GM19035 (cell line): ENCODE results near the gene TFAP2E.

Experiments used
- ATAC-seq: cut with Tn5 transposase; IDR thresholded peaks from one replicate; pipeline ENCODE4 v1.9.1; 2021; ENCODE audit not compliant: unreplicated experiment

The TFAP2E gene

GRCh38 chr1:35557118-35557610 lies 15.9 kb upstream of the TFAP2E start, which contains the start of gene KIAA0319L:
Gene KIAA0319L, minus strand, starts transcription at chr1:35557403. Its CDS starts 2,912 bp downstream, at chr1:35554491.
- ATAC-seq = peak; percentile 76

- ATAC-seq = peak; percentile 86
Measured at GRCh38 chr1:35557611-35558373, 15.3 kb upstream of the TFAP2E start, which contains the start of gene NCDN. Gene NCDN, plus strand, starts transcription at chr1:35557799. Its CDS starts 392 bp downstream, at chr1:35558191.

DNA sequence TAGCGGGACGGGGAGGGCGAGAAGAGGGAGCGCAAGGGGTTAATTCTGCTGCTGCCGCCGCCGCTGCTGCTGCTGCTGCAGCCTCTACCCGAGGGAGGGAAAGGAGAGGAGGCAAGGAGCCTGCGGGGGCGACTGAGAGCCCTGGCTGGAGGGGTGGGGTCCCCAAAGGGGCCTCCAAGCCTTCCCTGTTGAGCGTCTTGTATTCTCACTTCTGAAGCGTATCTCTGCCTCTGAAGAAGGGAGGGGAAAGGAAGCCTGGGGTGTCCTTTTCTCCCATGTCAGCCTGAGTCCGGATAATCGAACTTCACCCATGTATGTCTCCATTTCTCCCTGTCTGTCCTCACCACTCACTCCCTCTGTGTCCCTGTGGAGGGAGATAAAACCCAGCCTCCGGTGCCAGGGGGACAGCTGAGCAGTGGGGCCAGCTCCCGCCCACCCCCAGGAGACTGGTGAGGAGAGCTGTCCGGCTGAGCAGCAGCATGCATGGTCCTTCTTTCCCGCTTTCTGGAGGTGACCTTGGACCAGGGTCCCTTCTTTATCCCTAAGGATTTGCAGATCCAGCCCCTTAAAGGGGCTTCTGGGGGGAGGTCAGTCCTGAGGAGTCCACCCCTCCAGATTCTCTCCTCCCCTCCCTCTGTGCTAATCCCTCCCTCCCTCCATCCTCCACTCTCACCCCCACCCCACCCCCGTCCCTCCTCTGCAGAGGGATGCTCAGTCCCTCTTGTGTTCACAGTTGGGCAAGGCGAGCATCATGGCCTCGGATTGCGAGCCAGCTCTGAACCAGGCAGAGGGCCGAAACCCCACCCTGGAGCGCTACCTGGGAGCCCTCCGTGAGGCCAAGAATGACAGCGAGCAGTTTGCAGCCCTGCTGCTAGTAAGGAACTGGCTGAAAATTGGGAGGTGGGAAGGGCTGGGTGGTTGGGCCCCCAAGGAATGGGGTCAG lies 14.5 kb upstream of the TFAP2E start:
- ATAC-seq = no peak

GRCh38 chr1:35559317-35559944 lies 13.7 kb upstream of the TFAP2E start:
- no peak for ATAC-seq

- no peak for ATAC-seq
Measured at GRCh38 chr1:35560256-35561225, 12.6 kb upstream of the TFAP2E start.

DNA sequence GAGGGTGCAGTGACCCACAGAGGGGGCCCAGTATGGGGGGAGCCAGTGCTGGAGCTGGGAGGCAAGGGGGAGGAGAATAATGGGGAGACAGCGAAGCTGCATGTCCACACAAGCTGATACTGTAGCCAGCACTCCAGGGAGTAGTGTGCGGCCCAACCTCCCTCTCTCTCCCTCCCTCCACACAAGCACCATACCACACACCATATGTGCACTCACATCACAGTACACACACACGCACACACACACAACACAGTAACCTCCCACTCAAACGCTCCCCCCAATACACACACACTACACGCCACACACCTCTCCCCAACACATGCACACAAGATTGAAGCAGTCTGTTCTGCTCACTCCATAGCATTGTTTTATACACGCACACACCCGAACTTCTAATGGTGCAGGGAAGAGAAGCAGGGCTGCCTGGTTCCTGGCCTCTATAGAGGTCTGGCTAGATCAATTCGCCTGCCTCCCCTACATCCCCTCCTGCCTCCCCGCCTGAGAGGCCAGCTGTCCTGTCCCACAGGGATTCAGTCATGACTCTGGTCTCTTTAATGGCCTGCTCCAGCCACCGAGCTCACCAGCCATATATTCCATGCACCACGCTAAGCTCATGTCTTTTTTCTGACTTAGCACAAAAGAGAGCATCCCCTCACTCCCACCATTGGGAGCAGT lies 11.7 kb upstream of the TFAP2E start:
- no peak for ATAC-seq

DNA sequence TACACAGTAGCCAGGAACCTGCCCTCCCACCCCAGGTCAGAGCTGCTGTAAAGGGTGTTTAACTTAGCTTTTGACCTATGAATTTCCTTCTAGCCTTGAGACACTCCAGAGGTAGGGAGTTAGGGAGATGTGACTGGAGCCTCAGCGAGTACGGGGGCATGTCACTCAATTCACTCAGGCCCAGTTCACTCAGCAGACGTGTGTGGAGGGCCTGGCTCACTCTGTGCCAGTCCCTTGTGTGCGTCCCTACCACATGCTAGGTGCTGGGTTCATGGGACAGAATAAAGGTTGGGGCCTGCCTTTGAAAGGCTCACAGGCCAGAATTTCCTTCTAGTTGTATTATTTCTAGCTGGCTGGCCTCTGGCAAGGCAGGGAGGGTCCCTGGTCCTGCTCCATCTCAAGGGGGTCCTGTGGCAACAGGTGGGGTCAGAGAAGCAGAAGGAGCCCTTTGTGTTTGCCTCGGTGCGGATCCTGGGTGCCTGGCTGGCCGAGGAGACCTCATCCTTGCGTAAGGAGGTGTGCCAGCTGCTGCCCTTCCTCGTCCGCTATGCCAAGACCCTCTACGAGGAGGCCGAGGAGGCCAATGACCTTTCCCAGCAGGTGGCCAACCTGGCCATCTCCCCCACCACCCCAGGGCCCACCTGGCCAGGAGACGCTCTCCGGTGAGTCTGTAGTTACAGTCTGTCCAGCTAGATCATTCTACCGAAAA lies 11.0 kb upstream of the TFAP2E start:
- ATAC-seq = no peak

DNA sequence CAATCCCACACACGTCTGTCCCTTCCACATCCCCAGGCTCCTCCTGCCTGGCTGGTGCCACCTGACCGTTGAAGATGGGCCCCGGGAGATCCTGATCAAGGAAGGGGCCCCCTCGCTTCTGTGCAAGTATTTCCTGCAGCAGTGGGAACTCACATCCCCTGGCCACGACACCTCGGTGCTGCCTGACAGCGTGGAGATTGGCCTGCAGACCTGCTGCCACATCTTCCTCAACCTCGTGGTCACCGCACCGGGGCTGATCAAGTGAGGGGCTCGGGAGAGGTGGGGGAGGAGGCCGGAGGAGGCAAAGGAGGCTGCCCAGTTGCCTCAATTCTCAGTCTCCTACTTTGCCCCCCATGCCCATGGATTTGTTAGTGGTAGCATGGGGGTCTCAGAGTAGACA lies 9.9 kb upstream of the TFAP2E start:
- no peak for ATAC-seq

DNA sequence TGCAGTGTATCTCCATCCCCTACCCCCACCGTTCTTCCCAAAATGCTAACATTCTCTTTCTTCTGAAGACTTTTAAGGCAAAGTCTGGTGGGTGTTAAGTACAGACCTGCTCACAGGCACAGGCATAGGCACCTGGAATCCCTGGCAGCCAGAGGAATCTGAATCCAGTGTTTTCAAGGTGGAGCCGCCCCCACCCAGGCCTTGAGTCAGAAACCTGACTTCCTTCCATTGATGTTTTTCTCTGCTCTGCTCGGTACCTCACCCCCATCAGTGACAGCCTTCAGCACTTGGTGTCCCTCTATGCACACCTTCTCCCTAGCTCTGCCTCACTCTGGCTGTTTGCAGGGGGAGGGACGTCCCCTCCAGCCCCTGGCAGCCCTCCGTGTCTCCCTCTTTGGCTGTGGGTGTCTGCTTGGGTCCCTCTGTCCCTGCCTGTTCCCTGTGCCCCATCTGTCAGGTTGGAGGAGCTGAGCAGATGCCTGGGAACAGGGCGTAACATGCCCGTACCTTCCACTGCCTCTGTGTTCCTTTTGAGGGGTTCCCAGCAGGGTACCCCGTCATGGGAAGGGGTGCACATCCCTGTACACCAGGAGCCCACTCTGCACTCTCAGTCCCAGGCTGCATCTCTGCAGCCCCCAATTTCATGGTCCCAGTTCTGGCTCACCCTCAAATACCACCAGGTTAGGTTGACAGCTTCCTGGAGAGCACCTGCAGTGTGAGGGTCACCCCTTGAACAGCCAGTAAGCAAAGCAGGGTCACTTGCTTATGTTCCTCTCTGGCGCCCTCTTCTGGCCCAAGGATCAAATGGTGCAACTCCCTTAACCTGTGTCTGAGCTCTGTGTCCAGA lies 8.9 kb upstream of the TFAP2E start:
- no peak for ATAC-seq

DNA sequence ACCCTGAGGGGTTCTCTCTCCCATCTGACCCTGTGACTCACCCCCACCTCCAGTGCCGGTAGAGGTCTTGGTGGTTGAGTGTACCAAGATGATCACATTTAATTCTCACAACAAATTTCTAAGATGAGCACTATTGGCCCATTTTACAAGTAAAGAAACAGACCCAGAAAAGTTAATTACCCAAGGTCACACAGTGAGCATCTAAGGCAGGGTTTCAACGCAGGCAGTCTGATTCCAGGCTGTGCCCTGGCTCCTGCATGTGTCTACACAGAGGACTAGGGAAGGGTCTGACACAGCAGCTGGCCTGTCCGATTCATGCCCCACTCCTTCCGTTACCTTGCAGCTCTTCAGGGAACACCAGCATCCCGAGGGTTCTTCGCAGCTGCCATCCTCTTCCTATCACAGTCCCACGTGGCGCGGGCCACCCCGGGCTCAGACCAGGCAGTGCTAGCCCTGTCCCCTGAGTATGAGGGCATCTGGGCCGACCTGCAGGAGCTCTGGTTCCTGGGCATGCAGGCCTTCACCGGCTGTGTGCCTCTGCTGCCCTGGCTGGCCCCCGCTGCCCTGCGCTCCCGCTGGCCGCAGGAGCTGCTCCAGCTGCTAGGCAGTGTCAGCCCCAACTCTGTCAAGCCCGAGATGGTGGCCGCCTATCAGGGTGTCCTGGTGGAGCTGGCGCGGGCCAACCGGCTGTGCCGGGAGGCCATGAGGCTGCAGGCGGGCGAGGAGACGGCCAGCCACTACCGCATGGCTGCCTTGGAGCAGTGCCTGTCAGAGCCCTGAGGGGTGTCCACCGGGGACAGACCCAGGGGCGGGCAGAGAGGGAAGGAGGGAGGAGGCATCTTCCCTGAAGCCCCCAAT lies 8.0 kb upstream of the TFAP2E start:
- no peak for ATAC-seq

- ATAC-seq = no peak
Measured at GRCh38 chr1:35565742-35566133, 7.4 kb upstream of the TFAP2E start.

GRCh38 chr1:35567947-35568558 lies 5.1 kb upstream of the TFAP2E start:
- no peak for ATAC-seq

GRCh38 chr1:35568975-35569395 lies 4.1 kb upstream of the TFAP2E start:
- ATAC-seq = no peak

- ATAC-seq = no peak
Measured at GRCh38 chr1:35569936-35570335, 3.2 kb upstream of the TFAP2E start.

DNA sequence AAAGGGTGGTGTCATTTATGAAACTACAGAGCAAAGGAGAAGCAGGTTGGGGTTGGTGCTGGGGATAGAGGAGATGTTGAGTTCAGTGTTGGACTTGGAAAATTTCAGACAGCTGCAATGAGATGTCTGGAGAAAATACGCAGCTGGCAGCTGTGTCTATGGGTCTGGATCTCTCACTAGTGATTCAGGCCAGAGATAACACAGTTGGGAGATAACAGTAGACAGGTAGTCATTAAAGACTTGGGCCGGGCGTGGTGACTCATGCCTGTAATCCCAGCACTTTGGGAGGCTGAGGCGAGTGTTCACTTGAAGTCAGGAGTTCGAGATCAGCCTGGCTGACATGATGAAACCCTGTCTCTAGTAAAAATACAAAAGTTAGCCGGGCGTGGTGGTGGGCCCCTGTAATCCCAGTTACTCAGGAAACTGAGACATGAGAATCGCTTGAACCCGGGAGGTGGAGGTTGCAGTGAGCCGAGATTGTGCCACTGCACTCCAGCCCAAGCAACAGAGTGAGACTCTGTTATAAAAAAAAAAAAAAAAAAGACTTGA lies 2.5 kb upstream of the TFAP2E start:
- no peak for ATAC-seq

DNA sequence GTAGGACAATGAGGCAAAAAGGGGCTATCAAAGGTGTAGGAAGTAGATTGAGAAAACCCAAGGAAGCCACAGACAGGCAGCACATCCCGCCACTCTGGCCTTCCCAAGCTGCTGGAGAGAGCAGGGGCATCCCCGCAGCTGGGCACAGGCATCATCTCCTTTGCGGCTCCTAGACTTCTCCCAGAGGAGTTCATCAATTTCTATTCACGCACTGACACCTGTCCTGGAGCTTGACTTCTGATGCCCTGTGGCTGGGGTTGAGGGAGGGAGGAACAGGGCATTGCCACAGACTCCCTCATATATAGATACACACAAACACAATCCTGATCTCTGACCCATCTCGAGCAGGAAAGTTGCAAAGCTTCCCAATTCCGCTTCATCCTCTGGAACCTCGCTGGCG lies 1.9 kb upstream of the TFAP2E start:
- no peak for ATAC-seq
